ENCODE data around the gene CERS1. TPM values are rescaled to one million over a fixed set of nuclear protein-coding genes. Genes with fewer than 3 reads are reported as not detected.

CERS1 gene
- total and polyA plus RNA-seq, 9 donors = 0.36 to 2.6 (median 1.2) TPM

DNA sequence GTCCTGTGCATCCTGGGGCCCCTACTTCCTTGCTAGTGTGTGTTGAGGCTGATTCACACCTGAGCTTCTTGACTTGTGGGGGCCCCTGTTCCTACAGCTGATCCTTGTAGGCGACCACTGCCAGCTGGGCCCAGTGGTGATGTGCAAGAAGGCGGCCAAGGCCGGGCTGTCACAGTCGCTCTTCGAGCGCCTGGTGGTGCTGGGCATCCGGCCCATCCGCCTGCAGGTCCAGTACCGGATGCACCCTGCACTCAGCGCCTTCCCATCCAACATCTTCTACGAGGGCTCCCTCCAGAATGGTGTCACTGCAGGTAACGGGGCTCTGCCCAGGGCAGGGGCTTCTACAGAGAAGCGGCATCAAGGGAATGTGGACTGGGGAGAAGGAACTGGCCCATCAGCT lies 38.7 kb downstream of the CERS1 start:
- TF ChIP-seq, protein P1, sequence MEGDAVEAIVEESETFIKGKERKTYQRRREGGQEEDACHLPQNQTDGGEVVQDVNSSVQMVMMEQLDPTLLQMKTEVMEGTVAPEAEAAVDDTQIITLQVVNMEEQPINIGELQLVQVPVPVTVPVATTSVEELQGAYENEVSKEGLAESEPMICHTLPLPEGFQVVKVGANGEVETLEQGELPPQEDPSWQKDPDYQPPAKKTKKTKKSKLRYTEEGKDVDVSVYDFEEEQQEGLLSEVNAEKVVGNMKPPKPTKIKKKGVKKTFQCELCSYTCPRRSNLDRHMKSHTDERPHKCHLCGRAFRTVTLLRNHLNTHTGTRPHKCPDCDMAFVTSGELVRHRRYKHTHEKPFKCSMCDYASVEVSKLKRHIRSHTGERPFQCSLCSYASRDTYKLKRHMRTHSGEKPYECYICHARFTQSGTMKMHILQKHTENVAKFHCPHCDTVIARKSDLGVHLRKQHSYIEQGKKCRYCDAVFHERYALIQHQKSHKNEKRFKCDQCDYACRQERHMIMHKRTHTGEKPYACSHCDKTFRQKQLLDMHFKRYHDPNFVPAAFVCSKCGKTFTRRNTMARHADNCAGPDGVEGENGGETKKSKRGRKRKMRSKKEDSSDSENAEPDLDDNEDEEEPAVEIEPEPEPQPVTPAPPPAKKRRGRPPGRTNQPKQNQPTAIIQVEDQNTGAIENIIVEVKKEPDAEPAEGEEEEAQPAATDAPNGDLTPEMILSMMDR (IDR thresholded peaks at IDR 0.05) = no peak
- TF ChIP-seq POLR2A (IDR thresholded peaks at IDR 0.05) (no peak), EP300 (IDR thresholded peaks at IDR 0.05) (no peak)
- no peak overlapping the region for H3K27ac ChIP-seq
- no peaks in the 10 kb centered on the region for H3K36me3 ChIP-seq
- no peak overlapping the region for H3K4me3 ChIP-seq
- intact Hi-C loops (cut with DNase I) = loop anchor here in 1 of 4 donors (10.0 kb wide), 1 partner anchor 262 kb away; no protein-coding TSS in a partner anchor
- WGBS, 3 donors = 90 to 92% (median 92%) methylated on average over 13 of the region's 13 CpGs
- no peaks in the 10 kb centered on the region for H3K9me3 ChIP-seq
- H3K27me3 ChIP-seq = no peaks in the 10 kb centered on the region
- no peak for DNase-seq
- H3K4me1 ChIP-seq (ENCODE audit: insufficient read depth) = no peaks in the 10 kb centered on the region

DNA sequence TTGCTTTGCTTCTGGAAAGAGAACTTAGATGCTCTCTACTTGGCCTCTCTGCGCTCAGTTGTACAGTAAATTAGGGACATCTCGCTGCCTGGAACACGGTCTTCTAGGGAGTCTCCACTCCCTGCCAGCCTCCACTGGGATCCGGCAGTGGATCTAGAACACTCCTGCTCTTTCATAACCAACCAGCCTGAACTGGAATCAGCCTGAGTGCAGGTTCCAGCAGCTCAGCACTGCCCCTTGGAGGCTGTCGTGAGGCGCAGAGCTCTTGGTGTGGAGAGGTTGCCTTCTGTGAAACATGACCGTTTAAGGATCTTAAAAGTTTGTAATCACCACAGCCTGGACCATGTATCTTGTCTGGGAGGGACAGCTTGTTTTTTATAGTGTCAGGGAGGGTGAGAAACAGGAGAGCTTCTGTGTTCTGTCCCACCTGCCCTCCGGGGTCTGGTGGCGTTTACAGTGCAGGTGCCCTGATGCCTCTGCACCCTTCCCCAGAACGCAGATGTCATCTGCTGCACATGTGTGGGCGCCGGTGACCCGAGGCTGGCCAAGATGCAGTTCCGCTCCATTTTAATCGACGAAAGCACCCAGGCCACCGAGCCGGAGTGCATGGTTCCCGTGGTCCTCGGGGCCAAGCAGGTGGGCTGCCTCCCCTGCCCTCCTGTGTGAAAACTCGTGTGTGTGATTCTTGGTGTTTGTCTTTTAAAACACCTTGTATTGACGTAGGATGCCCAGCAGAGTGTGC lies 39.4 kb downstream of the CERS1 start:
- Histone ChIP-seq H3K27ac (no peak overlapping the region), H3K27me3 (no peaks in the 10 kb centered on the region), H3K36me3 (no peaks in the 10 kb centered on the region), H3K4me3 (no peak overlapping the region), H3K4me1 (ENCODE audit: insufficient read depth) (no peaks in the 10 kb centered on the region), H3K9me3 (no peaks in the 10 kb centered on the region)
- TF ChIP-seq, protein P1 (IDR thresholded peaks at IDR 0.05) = no peak
- TF ChIP-seq EP300 (IDR thresholded peaks at IDR 0.05) (no peak), POLR2A (IDR thresholded peaks at IDR 0.05) (no peak)
- 79 to 84% (median 84%) methylated on average over 22 of the region's 22 CpGs for WGBS, 3 donors
- intact Hi-C loops (cut with DNase I) = loop anchor here in 1 of 4 donors (10.0 kb wide), 1 partner anchor 262 kb away; no protein-coding TSS in a partner anchor
- no peak for DNase-seq

DNA sequence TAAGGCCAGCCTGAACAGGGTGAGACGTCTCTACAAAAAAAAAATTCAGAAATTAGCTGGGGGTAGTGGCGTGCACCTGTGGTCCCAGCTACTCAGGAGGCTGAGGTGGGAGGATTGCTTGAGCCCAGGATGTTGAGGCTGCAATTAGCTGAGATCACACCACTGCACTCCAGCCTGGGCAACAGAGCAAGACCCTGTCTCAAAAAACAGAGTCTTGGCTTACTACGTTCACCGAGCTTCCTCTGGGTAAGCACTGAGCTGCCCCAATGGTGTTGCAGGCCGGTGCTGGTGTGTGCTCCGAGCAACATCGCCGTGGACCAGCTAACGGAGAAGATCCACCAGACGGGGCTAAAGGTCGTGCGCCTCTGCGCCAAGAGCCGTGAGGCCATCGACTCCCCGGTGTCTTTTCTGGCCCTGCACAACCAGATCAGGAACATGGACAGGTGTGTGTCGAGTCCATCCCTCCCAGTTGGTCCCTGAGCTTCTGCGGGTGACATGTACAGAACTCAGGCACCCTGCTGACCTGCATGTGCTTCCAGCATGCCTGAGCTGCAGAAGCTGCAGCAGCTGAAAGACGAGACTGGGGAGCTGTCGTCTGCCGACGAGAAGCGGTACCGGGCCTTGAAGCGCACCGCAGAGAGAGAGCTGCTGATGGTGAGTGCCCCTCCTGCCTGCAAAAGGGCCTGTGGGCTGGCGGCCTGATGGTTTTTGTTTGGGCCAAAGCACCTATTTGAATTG lies 40.1 kb downstream of the CERS1 start:
- WGBS, 3 donors = 83 to 90% (median 86%) methylated on average over 27 of the region's 27 CpGs
- H3K36me3 ChIP-seq = no peaks in the 10 kb centered on the region
- no peak for DNase-seq

DNA sequence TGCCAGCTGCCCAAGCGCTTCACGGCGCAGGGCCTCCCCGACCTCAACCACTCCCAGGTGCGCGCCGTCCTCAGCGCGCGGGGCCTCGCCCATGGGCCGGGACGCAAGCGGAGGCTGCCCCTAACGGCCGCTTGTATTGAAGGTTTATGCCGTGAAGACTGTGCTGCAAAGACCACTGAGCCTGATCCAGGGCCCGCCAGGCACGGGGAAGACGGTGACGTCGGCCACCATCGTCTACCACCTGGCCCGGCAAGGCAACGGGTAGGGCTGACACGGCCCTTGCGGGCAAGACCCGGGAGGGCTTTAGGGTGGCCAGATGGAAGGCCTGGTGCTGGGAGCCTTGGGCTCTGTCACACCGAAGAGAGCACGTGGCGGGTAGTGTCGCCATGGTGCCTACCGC lies 41.0 kb downstream of the CERS1 start:
- Histone ChIP-seq H3K9me3 (no peaks in the 10 kb centered on the region), H3K27ac (no peak overlapping the region), H3K36me3 (no peaks in the 10 kb centered on the region), H3K4me1 (ENCODE audit: insufficient read depth) (peaks cover 10% of the 10 kb centered on the region), H3K27me3 (no peaks in the 10 kb centered on the region), H3K4me3 (no peak overlapping the region)
- TF ChIP-seq EP300 (IDR thresholded peaks at IDR 0.05) (no peak), POLR2A (IDR thresholded peaks at IDR 0.05) (no peak)
- TF ChIP-seq, protein P1 (IDR thresholded peaks at IDR 0.05) = no peak
- DNase-seq = no peak
- intact Hi-C loops (cut with DNase I) = loop anchor here in 1 of 4 donors (10.0 kb wide), 1 partner anchor 260 kb away; no protein-coding TSS in a partner anchor
- WGBS, 3 donors = 93 to 94% (median 93%) methylated on average over 33 of the region's 33 CpGs

More for the DNA sequence above, 40.1 kb downstream of the CERS1 start:
- H3K27me3 ChIP-seq = no peaks in the 10 kb centered on the region
- TF ChIP-seq, protein P1 (IDR thresholded peaks at IDR 0.05) = no peak
- TF ChIP-seq POLR2A (IDR thresholded peaks at IDR 0.05) = no peak
- no peak for TF ChIP-seq EP300 (IDR thresholded peaks at IDR 0.05)
- H3K4me1 ChIP-seq (ENCODE audit: insufficient read depth) = peaks cover 3% of the 10 kb centered on the region
- no peaks in the 10 kb centered on the region for H3K9me3 ChIP-seq
- intact Hi-C loops (cut with DNase I) = loop anchor here in 1 of 4 donors (10.0 kb wide), 1 partner anchor 261 kb away; no protein-coding TSS in a partner anchor
- H3K4me3 ChIP-seq = no peak overlapping the region
- no peak overlapping the region for H3K27ac ChIP-seq

Data from ovary (tissue), 9 donors.